GM19324 (cell line): ENCODE data around the gene PLCL2.
"Not testable (repeated sequence)": the region's sequence is repeated elsewhere in the genome, so short reads cannot be mapped to it uniquely, and the experiment has no call there.

Experiments used
- ATAC-seq: cut with Tn5 transposase; IDR thresholded peaks from one replicate; pipeline ENCODE4 v1.9.1; 2021; ENCODE audit warnings: mild to moderate bottlenecking, moderate library complexity; ENCODE audit not compliant: unreplicated experiment, low FRiP score

Gene PLCL2

DNA sequence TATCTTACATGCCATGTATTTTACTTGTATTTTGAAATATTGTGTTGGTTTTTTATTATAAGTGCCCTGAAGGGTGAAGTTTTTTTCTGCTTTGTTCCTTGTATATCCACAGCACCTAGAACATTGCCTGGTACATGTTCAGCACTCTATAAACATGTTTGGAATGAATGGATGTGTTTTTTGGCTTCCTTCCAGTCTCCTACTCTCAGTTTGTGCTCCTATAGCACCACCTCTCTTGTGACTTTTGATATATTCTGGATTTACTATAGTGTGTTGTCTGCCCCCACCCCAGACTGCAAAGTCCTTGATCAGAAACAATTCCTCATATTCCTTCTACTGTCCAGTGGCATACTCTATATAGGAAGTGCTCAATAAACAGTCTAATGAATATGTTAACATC lies 60.6 kb downstream of the PLCL2 start:
- no peak for ATAC-seq

DNA sequence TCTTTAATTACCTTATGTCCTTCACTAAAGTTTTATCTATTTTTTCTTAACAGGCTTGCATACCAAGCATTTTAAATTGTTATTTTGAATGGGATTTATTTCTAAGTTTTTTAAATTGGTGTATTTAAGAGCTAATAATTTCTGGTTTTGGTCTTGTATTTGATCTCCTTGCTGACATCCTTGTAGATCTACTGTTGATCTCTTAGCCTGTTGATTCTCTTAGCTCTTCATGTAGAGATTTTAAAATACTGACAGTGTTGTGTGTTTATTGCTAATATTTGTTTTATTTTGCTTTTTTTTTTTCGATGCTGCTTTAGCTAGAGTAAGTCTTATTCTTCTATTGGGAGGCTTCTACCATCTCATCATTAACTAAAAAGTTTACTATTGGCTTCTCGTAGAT lies 65.5 kb downstream of the PLCL2 start:
- no peak for ATAC-seq

DNA sequence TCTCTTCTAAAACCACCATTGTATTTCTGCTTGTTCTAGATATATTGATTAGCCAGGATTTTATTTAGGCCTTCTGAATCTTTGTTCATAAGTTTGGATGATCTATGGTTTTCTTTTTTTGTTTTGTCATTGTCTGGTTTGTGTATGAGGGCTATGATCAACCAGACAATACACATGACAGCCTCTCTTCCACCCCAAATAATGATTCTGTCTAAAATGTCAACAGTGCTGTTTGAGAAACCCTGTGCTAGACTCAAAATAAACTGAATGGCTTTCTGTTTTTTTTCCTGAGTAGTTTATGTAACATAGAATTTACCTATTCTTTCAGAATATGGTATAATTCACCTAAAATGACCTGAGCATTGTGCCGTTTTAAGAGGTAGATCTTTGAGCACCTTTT lies 66.1 kb downstream of the PLCL2 start:
- no peak for ATAC-seq

DNA sequence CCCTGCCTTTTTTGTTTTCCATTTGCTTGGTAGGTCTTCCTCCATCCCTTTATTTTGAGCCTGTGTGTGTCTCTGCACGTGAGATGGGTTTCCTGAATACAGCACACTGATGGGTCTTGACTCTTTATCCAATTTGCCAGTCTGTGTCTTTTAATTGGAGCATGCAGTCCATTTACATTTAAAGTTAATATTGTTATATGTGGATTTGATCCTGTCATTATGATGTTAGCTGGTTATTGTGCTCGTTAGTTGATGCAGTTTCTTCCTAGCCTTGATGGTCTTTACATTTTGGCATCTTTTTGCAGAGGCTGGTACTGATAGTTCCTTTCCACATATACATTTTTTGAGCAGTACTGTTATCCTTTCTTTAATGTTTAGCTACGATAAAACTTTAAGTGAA lies 73.1 kb downstream of the PLCL2 start:
- ATAC-seq = not testable (repeated sequence)

DNA sequence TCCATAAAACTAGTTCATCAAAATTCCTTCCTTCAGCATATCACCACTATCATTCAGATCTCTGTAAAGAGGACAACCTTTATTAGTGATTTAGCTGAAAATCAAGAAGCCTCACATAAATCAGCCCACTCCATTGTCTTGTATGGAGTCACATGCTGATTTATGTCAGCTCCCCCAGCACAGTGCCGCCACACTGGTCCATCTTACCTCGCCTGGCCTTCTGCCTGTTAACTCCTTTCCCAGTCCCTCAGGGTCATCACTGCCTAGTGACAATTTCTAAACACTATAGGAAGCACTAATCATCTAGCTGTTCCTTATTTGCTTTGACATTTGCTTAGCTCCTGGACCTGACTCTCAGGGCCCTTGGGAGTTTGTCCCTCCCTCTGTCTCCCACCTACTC lies 75.4 kb downstream of the PLCL2 start:
- ATAC-seq = no peak

DNA sequence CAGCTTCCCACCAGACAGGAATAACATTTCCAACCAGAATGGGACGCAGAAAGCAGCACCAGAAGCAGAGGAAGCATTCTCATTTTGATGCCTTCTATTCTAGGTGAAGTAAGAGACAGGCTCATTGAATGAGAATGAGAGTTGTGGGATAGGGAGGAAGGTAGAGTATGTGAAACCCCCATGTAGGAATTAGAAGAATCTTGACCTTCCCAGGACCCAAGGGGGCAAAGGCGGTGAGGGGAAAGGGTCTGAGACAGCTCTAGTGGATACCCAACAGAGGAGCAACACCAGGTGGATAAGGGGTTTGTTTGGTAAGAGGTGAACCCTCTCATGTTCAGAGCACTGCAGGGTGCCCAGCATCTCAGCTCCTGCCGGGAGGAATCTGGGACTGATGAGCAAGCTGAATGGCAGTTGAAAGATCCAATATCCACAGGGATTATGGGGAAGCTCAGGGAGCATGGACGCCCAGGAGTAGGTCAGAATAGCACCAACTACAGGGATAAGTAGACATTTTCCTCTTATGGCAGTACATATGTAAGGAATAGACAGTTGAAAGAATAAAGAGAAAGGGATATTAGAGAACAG lies 77.0 kb downstream of the PLCL2 start:
- no peak for ATAC-seq

DNA sequence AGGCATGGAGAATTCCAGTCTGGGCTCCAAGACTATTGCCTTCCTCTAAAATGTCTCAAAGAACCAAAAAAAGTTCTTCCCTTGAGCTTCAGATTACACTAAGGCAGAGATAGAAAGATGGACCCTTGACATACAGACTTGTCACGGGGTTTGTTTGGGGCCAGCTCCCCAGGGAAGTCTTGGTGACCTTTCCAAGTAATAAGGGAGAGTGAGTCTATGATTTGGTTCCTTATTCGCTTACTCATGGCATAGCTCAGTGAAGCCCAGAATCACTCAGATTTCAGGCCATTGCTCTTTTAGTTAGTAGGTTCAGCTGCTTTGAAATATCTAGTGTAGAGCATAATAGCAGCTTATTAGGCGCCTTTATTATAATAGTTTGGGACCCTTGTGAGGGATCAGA lies 90.3 kb downstream of the PLCL2 start:
- no peak for ATAC-seq

DNA sequence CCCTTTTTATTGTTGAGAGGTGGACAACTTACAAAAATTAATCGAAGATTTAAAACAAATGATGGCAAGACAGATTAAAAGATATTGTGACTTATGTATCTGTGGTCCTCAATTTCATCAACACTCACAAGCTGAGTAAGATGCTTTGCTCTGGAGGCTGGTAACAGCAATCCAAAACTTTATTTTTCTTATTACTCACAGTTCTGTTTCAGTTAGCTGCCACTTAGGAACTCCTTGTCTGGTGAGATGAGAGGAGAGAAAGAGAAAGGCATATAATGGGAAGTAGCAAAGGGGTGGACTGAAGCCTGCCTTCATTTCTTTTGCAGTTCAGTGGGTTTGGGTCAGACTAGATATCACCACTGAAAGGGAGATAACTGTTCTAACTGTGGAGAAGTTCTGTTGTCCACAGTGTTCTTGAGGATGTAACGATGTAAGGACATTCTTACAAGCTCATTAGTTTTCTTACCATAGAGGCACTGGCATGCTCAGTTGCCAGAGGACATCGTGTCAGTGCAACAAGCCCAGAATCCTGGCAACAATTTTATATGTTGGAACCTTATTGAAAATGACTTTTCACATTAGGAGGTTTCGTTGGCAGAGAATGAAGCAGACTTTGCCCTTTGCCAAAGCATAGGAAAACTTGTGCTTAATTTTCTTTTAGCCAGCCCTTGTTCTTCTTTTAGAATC lies 93.6 kb downstream of the PLCL2 start:
- no peak for ATAC-seq

DNA sequence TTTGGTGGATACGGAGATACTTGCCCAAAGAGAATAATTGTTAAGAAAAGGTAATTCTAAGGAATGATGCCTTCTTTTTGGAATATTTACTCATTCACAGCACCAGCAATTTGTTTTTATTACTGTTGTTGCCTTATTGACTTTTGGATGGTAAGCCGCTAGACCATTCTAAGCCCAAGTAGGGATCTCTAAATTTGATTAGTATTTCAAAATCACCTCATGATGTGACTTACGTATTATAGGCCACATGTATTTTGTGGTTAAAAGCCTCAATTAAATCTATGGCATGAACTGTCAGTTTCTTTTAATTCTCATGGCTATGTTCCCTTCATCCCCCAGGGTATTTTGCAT lies 94.1 kb downstream of the PLCL2 start:
- no peak for ATAC-seq

DNA sequence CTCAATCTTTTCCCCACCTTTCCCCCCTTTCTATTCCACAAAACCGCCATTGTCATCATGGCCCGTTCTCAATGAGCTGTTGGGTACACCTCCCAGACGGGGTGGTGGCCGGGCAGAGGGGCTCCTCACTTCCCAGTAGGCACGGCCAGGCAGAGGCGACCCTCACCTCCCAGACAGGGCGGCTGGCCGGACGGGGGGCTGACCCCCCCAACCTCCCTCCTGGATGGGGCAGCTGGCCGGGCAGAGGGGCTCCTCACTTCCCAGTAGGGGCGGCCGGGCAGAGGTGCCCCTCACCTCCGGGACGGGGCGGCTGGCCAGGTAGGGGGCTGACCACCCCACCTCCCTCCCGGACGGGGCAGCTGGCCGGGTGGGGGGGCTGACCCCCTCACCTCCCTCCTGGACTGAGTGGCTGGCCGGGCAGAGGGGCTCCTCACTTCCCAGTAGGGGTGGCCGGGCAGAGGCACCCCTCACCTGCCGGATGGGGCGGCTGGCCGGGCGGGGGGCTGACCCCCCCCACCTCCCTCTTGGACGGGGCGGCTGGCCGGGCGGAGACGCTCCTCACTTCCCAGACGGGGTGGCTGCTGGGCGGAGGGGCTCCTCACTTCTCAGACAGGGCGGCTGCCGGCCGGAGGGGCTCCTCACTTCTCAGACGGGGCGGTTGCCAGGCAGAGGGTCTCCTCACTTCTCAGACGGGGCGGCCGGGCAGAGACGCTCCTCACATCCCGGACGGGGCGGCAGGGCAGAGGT lies 95.2 kb downstream of the PLCL2 start:
- ATAC-seq = not testable (repeated sequence)

DNA sequence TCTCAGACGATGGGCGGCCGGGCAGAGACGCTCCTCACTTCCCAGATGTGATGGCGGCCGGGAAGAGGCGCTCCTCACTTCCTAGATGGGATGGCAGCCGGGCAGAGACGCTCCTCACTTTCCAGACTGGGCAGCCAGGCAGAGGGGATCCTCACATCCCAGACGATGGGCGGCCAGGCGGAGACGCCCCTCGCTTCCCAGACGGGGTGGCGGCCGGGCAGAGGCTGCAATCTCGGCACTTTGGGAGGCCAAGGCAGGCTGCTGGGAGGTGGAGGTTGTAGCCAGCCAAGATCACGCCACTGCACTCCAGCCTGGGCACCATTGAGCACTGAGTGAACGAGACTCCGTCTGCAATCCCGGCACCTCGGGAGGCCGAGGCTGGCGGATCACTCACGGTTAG lies 95.8 kb downstream of the PLCL2 start:
- not testable (repeated sequence) for ATAC-seq

DNA sequence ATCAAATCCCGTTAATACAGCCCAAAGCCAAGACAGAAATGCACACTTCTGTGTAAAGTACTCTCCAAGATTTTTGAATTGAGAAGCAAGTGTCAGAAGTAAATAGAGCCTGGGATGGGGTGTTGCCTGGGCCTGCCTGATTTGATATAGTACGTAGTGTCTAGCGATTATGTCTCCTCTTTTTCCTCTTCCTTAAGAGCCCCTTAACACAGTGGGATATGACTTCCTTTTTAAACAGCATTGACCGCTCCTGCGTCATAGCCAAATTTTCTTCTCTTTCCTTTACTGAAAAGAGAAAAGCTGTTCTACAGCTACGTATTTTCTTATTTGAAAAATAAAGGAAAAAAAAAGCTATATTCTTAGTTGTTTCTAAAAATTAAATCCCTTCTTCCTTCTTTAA lies 97.7 kb downstream of the PLCL2 start:
- ATAC-seq = no peak

DNA sequence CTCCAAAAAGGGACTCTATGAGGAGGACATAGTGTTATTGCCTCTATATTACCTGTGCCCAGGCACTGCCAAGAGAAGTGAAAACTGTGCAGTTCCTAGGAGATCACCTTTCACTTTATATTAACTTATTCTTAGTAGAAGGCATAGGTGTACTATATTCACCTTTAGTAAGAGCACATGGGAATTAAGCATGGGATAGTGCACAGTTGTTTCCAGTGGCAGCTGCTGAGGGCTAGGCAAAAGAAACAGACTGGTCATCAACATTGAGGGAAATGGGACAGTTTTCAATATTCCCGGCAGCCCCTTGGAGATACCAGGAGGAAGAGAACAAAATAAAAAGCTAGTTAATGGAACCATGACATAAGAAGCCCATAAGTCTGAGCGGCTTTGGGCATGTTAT lies 100.9 kb downstream of the PLCL2 start:
- ATAC-seq = no peak

DNA sequence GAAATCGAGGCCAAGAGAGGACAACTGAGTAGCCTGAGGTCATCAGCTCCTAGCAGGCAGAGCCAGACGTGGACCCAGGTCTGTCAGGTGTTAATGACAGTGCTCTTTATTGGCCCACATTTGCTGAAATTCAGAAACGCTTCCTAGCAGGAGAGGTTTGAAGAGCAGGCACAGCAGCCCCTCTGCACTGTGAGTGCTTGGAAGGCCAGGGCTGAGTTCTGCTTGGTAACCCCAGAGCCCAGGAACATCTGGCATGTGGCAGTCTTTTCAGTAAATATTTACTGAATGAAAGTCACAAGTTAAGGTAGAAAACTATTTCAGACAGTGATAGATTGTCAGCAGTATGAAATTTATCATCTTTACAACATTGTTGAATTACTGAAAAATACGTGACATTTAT lies 102.4 kb downstream of the PLCL2 start:
- no peak for ATAC-seq

DNA sequence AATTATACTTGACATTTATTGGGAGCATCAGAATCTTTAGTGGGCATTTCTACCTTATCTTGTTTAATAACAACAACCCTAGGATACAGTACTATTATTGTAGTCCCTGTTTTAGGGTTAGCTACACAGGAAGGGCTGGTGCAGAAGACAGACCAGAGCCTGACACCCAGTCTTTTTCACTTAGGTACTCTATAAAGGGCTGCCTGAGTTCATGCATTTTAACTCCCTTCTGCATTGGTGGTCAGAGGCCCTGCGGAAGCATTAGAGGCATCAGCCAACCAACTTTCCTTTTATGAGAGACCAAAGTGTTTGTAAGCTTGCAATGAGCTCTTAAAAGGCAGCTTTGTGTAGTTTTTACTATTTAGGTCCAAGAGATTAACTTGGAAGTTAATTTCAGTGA lies 105.4 kb downstream of the PLCL2 start:
- ATAC-seq = no peak

DNA sequence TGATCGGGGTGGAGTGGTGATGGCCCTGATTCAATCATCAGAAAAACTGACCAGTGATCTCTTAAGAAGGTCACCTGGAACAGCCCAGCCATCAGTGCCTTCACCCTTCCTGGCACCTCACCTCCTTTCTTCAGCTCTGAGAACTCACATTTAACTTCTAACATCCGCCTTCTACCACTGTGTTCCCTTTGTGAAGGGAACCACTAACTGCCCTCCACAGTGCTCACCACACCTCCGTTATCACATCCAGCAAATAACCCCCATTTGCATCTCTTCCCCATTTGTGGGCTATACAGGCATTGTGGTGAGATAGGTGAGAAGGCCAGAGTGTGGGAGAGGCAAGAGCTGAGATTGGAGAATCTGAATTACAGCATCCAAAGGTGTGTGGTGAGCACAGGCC lies 107.4 kb downstream of the PLCL2 start:
- ATAC-seq = no peak

DNA sequence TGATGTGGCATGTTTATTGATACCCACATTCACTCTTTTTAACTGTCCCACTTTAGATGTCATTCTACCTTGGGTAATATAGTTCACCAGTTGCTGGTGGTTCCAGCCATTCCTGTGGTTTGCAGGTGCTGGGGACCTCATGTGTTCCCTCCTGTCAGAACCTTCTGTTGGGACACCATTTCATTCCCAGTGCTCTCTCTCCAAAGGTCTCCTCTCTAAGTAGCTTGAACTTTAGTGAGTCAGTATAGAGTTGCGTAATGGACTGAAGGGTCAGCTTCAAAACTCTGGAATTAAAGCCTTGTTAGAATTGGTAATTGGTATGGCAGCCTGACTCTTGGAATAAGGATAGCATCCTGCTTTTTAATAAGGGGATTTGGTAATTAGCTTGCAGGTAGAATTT lies 108.5 kb downstream of the PLCL2 start:
- ATAC-seq = no peak

DNA sequence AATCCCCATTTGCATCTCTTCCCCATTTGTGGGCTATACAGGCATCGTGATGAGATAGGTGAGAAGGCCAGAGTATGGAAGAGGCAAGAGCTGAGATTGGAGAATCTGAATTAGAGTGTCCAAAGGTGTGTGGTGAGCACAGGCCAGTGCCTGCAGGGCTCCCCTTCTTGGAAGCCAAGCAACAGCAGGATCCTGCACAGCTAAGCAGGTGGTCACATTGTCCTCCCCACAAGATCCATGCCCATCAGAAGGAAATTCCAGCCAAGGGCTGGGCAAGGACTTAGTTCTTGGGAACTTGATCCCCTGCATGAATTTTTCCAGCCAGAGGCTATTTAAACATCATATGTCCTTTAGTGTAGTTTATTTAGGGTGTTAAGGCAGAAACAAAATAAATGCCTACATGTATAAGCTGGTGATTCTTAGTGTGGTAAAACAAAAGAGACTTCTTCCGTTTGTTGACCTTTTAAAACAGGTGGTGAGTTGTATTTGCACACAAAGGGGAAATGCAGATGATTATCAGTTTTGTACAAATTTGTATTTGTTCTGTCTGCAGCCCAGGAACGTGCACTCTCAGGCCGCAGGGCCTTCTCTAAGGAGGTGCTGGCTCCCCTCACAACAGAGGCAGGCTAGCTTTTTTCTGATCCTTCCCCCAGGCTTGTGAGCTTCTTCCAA lies 110.2 kb downstream of the PLCL2 start:
- no peak for ATAC-seq

DNA sequence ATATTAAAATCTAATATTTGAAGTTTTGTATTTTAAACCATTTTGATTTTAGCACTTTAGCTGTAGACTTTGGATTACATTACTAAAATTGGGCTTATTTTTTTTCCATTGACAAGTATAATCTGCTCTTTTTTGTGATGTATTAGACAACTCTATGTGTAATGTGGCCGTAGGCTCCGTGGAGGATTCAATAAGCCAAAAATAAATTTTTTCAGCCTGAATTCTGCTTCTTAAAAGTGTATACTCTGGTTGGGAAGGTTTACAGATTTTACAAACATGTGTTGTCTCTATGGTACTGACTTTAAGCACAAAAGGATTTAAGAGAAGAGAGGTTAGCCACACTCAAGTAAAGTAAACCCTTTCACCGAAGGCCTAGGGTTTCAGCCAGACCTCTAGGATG lies 110.8 kb downstream of the PLCL2 start:
- ATAC-seq = no peak

DNA sequence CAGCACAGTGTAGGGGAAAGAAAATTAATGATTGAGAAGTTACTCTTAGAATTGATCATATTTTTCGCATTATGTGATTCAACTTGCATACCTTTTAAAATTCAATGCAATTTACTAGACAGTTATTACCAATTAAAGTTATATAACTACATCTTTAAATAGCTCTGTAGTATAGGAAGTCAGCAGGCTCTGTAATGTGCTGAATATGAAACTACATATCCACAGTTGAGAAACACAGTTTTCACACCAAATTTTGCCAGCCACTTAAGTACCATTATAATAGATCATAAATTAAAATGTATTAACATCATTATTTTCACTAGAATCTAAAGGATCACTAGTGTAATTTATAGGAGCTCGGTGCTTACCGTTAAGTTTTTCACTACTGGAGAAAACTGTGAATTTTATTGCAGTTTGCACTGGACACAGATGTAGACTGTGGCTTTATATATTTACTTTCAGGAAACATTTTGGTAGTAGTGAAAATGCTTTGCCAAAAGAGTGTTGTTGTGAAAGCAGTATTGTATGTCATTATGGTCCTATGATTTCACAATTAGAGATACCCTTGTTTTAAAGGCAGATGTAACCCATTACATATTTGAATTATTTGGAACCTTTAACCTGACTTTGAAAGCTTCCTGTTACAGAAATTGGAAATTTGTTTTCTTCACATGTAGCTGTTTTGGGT lies 113.6 kb downstream of the PLCL2 start:
- ATAC-seq = no peak

DNA sequence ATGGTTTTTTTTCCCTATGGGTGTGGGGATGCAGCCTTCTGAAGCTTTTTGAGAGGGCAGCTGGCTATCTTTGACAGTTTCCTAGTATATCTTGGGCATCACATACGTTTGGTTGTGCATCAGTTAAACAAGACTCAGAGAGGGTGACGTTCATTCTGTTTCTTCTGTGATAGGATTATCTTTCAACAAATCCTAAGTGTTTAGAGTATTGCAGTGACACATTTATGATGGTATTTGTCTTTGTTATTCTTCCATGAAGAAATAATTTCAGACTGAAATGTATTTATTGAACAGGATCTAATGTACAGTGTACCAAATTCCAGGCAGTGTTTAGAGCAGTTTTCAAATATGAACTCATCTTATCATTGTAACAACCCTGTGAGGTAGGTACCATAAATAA lies 114.4 kb downstream of the PLCL2 start:
- ATAC-seq = no peak
